ENCODE measurements around the gene HMMR. TPM values are rescaled to one million over a fixed set of nuclear protein-coding genes. Genes with fewer than 3 reads are reported as not detected.

Gene HMMR
- total RNA-seq, 1 donor from 2014 or later = 25.9 TPM

DNA sequence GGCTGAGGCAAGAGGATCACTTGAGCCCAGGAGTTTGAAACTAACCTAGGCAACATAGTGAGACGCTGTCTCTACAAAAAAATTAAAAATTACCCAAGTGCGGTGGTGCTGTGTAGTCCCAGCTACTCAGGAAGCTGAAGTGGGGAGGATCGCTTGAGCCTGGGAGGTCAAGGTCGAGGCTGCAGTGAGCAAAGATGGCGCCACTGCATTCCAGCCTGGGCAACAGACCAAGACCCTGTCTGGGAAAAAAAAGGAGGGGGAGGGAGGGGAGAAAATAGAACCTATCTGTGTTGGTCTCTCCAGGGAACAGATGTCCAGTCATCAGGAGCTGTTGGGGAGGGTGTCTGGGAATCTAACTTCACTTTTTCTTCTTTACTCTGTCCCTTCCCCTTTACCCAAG lies 69.3 kb downstream of the HMMR start:
- TF ChIP-seq, protein P1, sequence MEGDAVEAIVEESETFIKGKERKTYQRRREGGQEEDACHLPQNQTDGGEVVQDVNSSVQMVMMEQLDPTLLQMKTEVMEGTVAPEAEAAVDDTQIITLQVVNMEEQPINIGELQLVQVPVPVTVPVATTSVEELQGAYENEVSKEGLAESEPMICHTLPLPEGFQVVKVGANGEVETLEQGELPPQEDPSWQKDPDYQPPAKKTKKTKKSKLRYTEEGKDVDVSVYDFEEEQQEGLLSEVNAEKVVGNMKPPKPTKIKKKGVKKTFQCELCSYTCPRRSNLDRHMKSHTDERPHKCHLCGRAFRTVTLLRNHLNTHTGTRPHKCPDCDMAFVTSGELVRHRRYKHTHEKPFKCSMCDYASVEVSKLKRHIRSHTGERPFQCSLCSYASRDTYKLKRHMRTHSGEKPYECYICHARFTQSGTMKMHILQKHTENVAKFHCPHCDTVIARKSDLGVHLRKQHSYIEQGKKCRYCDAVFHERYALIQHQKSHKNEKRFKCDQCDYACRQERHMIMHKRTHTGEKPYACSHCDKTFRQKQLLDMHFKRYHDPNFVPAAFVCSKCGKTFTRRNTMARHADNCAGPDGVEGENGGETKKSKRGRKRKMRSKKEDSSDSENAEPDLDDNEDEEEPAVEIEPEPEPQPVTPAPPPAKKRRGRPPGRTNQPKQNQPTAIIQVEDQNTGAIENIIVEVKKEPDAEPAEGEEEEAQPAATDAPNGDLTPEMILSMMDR (conservative IDR thresholded peaks at IDR 0.05) = no peak
- H3K27ac Mint-ChIP-seq = no peak overlapping the region
- H3K4me3 Mint-ChIP-seq = no peak overlapping the region
- peaks cover 7% of the 10 kb centered on the region for H3K36me3 Mint-ChIP-seq
- peaks cover 23% of the 10 kb centered on the region for H3K27me3 Mint-ChIP-seq
- peaks cover 14% of the 10 kb centered on the region for H3K4me1 Mint-ChIP-seq (ENCODE audit: unreplicated experiment)
- DNase-seq (ENCODE audit: extremely low spot score, unreplicated experiment) = no peak
- H3K9me3 Mint-ChIP-seq = peaks cover 16% of the 10 kb centered on the region

DNA sequence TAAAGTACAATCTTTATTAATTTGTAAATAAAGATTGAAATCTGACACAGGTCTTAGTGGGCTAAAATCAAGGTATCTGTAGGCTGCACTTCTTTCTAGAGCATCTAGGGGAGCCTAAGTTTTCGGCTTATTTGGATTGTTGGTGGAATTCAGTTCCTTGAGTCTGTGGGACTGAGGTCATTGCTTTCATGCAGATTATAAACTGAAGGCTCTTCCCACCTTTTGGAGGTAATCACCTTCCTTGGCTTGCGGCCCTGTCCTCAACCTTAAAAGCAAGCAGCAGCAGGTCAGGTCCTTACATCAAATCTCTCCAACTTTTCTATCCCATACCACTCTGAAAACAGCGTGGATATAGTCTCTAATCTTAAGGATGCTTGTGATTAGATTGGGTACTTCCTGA lies 70.8 kb downstream of the HMMR start:
- Mint-ChIP-seq H3K4me3 (no peak overlapping the region), H3K27ac (no peak overlapping the region), H3K4me1 (ENCODE audit: unreplicated experiment) (peaks cover 14% of the 10 kb centered on the region), H3K27me3 (peaks cover 28% of the 10 kb centered on the region), H3K9me3 (peaks cover 8% of the 10 kb centered on the region), H3K36me3 (no peaks in the 10 kb centered on the region)
- DNase-seq (ENCODE audit: extremely low spot score, unreplicated experiment) = no peak
- TF ChIP-seq, protein P1 (conservative IDR thresholded peaks at IDR 0.05) = no peak

DNA sequence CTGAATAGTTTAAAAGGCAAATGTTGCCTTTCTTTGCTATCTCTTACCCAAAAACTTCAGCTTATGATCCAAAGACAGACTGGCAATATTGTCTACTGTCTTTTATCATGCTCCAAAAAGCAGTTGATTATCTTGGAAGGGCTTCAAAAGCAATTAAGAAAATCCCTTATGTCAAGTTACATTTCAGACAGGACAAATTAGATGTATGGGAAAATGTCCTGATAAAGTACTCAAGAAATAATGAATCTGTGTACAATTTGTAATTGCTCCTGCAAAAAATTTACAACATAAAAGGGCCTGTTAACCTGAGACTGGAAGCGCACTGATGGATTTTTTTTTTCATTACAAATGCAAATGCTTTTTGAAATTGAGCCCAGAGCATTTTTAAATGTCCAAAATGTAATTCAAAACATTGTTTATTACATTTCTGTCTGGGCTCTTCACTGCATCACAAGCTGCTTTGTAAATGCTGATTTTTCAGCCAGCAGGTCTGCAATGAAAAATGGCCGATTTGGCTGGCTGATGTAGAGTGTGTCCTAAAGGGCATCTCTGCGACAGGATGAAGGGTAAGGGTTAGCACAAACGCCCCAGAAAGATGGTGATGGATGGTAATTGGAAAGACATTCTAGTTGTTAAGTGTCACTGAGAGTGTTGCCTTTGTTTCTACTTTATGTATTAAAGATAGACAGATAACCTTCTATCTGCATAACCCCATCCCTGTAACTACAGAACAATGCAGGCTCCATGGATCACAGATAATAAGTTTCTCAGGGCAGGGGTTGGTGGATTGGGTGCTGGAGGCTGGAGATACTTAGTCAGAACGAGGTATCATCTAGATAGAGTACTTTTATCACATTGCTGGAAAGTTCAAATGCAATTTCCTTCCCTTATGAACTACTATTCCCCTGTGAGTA lies 72.0 kb downstream of the HMMR start:
- Mint-ChIP-seq H3K27me3 (peaks cover 28% of the 10 kb centered on the region), H3K36me3 (no peaks in the 10 kb centered on the region), H3K4me3 (no peak overlapping the region), H3K4me1 (ENCODE audit: unreplicated experiment) (peaks cover 14% of the 10 kb centered on the region), H3K27ac (no peak overlapping the region), H3K9me3 (peaks cover 4% of the 10 kb centered on the region)
- no peak for DNase-seq (ENCODE audit: extremely low spot score, unreplicated experiment)
- TF ChIP-seq, protein P1 (conservative IDR thresholded peaks at IDR 0.05) = no peak

GRCh38 chr5:163533223-163533622 lies 72.8 kb downstream of the HMMR start:
- Mint-ChIP-seq H3K36me3 (no peaks in the 10 kb centered on the region), H3K27ac (no peak overlapping the region), H3K27me3 (peaks cover 32% of the 10 kb centered on the region)

GRCh38 chr5:163534492-163535094 lies 74.2 kb downstream of the HMMR start:
- Mint-ChIP-seq H3K4me1 (ENCODE audit: unreplicated experiment) (peaks cover 14% of the 10 kb centered on the region), H3K27me3 (peaks cover 32% of the 10 kb centered on the region), H3K9me3 (no peaks in the 10 kb centered on the region), H3K36me3 (no peaks in the 10 kb centered on the region), H3K4me3 (no peak overlapping the region), H3K27ac (no peak overlapping the region)
- DNase-seq (ENCODE audit: extremely low spot score, unreplicated experiment) = no peak
- TF ChIP-seq, protein P1 (conservative IDR thresholded peaks at IDR 0.05) = no peak

More at GRCh38 chr5:163533223-163533622, 72.8 kb downstream of the HMMR start:
- DNase-seq (ENCODE audit: extremely low spot score, unreplicated experiment) = no peak
- no peaks in the 10 kb centered on the region for H3K9me3 Mint-ChIP-seq
- TF ChIP-seq, protein P1 (conservative IDR thresholded peaks at IDR 0.05) = no peak
- H3K4me3 Mint-ChIP-seq = no peak overlapping the region
- H3K4me1 Mint-ChIP-seq (ENCODE audit: unreplicated experiment) = peaks cover 14% of the 10 kb centered on the region
